Measurements from ENCODE around the gene WBP4. TPM values are rescaled to one million over a fixed set of nuclear protein-coding genes. Genes with fewer than 3 reads are reported as not detected.

The WBP4 gene
- total RNA-seq, 2 experiments from 2014 or later, result 13.3 to 16.2 TPM

DNA sequence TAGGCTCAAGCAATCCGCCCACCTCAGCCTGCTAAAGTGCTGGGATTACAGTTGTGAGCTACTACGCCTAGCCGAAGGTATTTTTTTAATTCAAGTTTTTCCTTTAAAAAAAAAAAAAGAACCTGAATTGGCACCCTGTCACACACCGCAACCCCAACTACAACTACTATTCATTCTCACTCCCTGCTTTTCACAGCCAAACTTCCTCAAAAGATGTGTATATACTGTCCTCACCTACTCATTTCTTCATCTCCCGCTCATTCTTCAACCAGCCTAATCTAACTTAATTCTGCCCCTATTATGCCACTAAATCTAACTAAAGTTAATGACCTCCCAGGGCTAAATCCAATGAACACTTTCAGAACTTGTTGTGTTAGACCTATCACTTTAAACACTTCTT lies 12.7 kb upstream of the WBP4 start:
- intact Hi-C loops (cut with DNase I, micrococcal nuclease), result no loop called here
- POLR2A ChIA-PET, result interaction anchor here (0.7 kb wide), 2 partner anchors 11 to 13 kb away, joined by 3 to 5 read pairs; partner anchors contain the start of gene WBP4
- H3K4me3 Mint-ChIP-seq, result no peak overlapping the region
- no peaks in the 10 kb centered on the region for H3K27me3 Mint-ChIP-seq
- peaks cover 7% of the 10 kb centered on the region for H3K36me3 Mint-ChIP-seq (ENCODE audit: low read depth)
- no peak for ATAC-seq
- CTCF ChIA-PET, result interaction anchor here (0.7 to 3.0 kb wide), 3 partner anchors 12 to 152 kb away, joined by 3 to 12 read pairs (median 4); partner anchors contain the start of gene WBP4
- H3K4me1 Mint-ChIP-seq, result peaks cover 30% of the 10 kb centered on the region
- H3K27ac Mint-ChIP-seq, result no peak overlapping the region
- no peak for DNase-seq
- H3K9me3 Mint-ChIP-seq (ENCODE audit: low read depth), result peaks cover 5% of the 10 kb centered on the region

DNA sequence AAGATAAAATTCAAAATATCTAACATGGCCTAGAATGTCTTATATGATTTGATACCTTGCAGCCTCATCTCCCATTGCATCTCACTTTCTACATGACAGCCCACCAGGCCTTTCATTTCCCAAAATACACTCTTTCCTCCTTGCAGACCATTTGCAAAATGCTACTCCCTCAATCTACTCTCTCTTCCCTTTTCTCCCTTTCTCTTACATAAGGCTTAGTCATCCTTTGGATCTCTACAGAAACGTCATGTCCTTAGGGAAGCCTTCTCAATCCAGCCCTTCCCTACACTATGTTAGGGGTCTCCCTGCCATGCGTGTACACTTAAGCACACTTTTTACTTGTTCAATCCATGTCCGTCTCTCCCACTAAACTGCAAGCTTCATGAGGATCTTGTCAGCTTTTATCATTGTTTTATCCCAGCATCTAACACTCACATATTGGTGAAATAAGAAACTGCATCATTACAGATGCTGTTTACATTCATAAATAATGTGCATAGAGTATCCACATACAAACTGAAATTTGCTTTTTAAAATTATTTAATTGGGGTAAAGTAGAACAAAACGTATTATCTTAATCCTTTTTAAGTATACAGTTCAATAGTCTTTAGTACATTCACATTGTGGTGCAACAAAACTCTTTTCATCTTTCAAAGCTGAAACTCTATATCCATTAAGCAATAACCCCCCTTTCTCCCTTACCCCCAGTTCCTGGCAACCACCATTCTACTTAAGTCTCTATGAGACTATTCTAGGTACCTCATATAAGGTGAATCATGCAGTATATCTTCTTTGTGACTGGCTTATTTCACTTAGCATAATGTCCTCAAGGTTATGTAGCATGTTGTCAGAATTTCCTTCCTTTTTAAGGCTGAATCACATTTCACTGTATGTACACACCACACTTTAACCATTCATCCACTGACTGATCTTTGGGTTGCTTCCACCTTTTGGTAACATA lies 11.5 kb upstream of the WBP4 start:
- DNase-seq, result no peak
- intact Hi-C loops (cut with DNase I, micrococcal nuclease), result no loop called here
- peaks cover 5% of the 10 kb centered on the region for H3K9me3 Mint-ChIP-seq (ENCODE audit: low read depth)
- peak; percentile 95 for ATAC-seq
- H3K27ac Mint-ChIP-seq, result peak overlapping the region; percentile 5
- ChIA-PET CTCF (interaction anchor here (3.0 kb wide), 1 partner anchor 10 kb away, joined by 12 read pairs; the partner anchor contains the start of gene WBP4), POLR2A (interaction anchor here (0.5 kb wide), 1 partner anchor 851 kb away, joined by 7 read pairs; no protein-coding TSS in a partner anchor)
- H3K4me3 Mint-ChIP-seq, result no peak overlapping the region
- peaks cover 7% of the 10 kb centered on the region for H3K36me3 Mint-ChIP-seq (ENCODE audit: low read depth)
- no peaks in the 10 kb centered on the region for H3K27me3 Mint-ChIP-seq
- peaks cover 41% of the 10 kb centered on the region for H3K4me1 Mint-ChIP-seq

DNA sequence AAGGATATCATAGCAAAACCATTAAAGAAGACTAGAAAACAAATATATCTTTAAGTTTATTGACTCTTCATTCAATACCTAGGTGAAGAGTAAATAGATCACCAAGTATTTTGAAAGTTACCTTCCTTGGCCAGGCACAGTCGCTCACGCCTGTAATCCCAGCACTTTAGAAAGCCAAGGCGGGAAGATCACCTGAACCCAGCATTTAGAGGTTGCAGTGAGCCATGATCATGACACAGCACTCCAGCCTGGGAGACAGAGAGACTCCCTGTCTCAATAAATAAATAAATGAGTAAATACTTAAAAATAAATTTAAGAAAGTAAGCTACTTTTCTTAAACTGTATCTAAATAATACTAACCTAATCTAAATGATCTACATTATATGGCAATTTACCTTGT lies 8.9 kb upstream of the WBP4 start:
- intact Hi-C loops (cut with DNase I, micrococcal nuclease), result no loop called here
- no peak overlapping the region for H3K4me3 Mint-ChIP-seq
- H3K27ac Mint-ChIP-seq, result no peak overlapping the region
- no peaks in the 10 kb centered on the region for H3K27me3 Mint-ChIP-seq
- CTCF ChIA-PET, result interaction anchor here (0.9 to 3.2 kb wide), 5 partner anchors 20 to 78 kb away, joined by 3 to 11 read pairs (median 6); no protein-coding TSS in a partner anchor
- ATAC-seq (no peak), DNase-seq (no peak)
- no peaks in the 10 kb centered on the region for H3K9me3 Mint-ChIP-seq (ENCODE audit: low read depth)
- H3K36me3 Mint-ChIP-seq (ENCODE audit: low read depth), result peaks cover 7% of the 10 kb centered on the region
- peaks cover 59% of the 10 kb centered on the region for H3K4me1 Mint-ChIP-seq
- POLR2A ChIA-PET, result no interaction called here

DNA sequence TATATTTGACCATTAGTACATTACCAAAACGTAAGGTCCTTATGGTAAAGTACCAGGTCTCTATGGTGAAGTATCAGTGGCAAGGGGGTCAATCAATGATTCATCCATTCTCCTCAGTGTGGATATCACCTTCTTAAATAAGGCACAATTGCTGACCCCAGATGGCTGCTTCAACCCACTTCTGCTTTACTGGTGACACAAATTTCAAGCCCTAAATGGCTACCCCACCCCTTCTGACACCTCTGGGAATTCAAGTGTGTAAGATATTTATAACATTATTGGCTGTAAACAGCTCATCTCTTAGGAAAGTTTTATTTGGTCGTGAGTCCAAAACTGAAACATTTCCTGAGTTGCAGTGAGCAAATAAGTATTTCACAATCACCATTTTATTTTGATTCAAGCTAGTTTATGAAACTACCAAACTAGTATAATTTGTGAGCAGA lies 7.9 kb upstream of the WBP4 start:
- DNase-seq, result no peak
- intact Hi-C loops (cut with DNase I, micrococcal nuclease), result no loop called here
- H3K9me3 Mint-ChIP-seq (ENCODE audit: low read depth), result no peaks in the 10 kb centered on the region
- peaks cover 10% of the 10 kb centered on the region for H3K36me3 Mint-ChIP-seq (ENCODE audit: low read depth)
- ChIA-PET CTCF (interaction anchor here (0.7 to 3.2 kb wide), 39 partner anchors 9 to 274 kb away, joined by 3 to 32 read pairs (median 5); partner anchors contain the start of gene ELF1), POLR2A (interaction anchor here (0.7 kb wide), 1 partner anchor 139 kb away, joined by 5 read pairs; no protein-coding TSS in a partner anchor)
- no peak for ATAC-seq
- H3K27ac Mint-ChIP-seq, result no peak overlapping the region
- no peaks in the 10 kb centered on the region for H3K27me3 Mint-ChIP-seq
- H3K4me1 Mint-ChIP-seq, result peaks cover 67% of the 10 kb centered on the region
- no peak overlapping the region for H3K4me3 Mint-ChIP-seq

DNA sequence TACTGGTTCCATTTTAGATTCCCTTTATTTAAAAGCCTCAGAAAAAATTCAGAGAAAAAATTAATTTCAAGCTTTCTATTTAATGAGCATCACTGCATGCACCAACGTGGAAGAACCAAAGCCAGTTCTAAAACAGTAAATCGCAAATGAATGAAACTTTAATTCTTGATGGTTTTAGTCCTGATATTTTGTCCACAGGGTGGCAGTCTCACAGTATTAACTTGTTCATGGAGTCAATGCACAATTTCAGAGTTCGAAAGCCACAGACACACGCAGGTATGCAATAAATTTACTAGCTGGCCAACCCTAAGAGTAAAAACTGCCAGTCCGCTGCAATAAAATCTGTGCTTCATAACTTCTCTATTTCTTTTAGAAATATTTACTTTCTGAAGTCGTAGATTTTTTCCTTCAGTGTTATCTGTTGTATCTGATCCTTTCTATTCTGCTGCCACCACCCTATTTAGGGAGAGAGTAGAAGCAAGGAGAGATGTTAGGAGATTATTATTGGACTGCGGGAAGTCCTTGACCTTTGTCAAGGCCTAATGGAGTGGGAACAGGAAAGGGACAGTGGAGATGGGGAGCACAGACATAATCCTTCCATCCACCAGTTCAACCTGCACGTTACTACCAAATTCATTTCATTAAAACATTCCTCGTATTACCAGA lies 7.0 kb upstream of the WBP4 start:
- Mint-ChIP-seq H3K9me3 (ENCODE audit: low read depth) (no peaks in the 10 kb centered on the region), H3K36me3 (ENCODE audit: low read depth) (peaks cover 6% of the 10 kb centered on the region), H3K27ac (no peak overlapping the region), H3K4me1 (peaks cover 69% of the 10 kb centered on the region), H3K27me3 (no peaks in the 10 kb centered on the region), H3K4me3 (peak overlapping the region; percentile 19)
- POLR2A ChIA-PET, result interaction anchor here (0.6 kb wide), 1 partner anchor 89 kb away, joined by 3 read pairs; no protein-coding TSS in a partner anchor
- CTCF ChIA-PET, result interaction anchor here (0.6 to 3.2 kb wide), 48 partner anchors 10 to 1236 kb away, joined by 3 to 32 read pairs (median 5); partner anchors contain the start of gene ELF1
- intact Hi-C loops (cut with DNase I, micrococcal nuclease), result loop anchor here (1.0 kb wide), 1 partner anchor 168 kb away; no protein-coding TSS in a partner anchor
- DNase-seq (peak; percentile 54), ATAC-seq (peak; percentile 40)

DNA sequence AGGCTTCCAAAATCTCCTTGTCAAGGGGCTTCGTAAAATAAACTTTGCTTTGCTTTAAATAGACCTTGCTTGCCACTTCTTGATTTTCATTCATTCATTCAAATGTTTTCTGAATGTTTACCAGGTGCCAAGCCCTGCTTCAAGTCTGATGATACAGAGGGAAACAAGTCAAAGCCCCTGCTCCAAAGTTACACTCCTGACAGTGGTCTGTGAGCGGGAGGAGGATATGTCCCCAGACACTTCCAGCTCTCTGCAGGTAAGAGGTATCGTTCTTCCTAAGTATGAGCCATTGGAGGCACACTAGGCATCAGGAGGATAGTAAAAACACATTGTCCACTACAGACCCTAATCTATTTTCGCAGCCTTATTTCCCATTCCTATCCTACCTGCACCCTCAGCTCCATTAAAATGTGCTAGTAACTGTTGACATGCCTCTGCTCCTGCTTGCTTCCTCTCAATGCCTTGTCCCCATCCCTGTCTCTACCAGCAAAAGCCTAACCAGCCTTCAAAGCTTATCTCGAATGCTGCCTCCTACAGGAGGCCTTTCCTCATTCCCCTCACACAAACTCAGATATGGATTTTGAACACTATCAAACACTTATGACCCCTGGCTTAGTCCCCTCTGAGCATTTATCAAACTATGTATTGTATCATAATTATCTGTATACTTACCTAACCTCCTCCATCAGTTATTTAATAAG lies 6.2 kb upstream of the WBP4 start:
- ATAC-seq (no peak), DNase-seq (no peak)
- H3K27ac Mint-ChIP-seq, result no peak overlapping the region
- no peaks in the 10 kb centered on the region for H3K27me3 Mint-ChIP-seq
- H3K4me1 Mint-ChIP-seq, result peaks cover 65% of the 10 kb centered on the region
- no peak overlapping the region for H3K4me3 Mint-ChIP-seq
- no peaks in the 10 kb centered on the region for H3K9me3 Mint-ChIP-seq (ENCODE audit: low read depth)
- intact Hi-C loops (cut with DNase I, micrococcal nuclease), result loop anchor here (1.0 kb wide), 1 partner anchor 167 kb away; no protein-coding TSS in a partner anchor
- H3K36me3 Mint-ChIP-seq (ENCODE audit: low read depth), result peaks cover 3% of the 10 kb centered on the region
- ChIA-PET POLR2A (interaction anchor here (0.6 kb wide), 1 partner anchor 90 kb away, joined by 3 read pairs; no protein-coding TSS in a partner anchor), CTCF (interaction anchor here (0.6 to 3.2 kb wide), 39 partner anchors 9 to 1235 kb away, joined by 3 to 32 read pairs (median 5); partner anchors contain the start of gene ELF1)

DNA sequence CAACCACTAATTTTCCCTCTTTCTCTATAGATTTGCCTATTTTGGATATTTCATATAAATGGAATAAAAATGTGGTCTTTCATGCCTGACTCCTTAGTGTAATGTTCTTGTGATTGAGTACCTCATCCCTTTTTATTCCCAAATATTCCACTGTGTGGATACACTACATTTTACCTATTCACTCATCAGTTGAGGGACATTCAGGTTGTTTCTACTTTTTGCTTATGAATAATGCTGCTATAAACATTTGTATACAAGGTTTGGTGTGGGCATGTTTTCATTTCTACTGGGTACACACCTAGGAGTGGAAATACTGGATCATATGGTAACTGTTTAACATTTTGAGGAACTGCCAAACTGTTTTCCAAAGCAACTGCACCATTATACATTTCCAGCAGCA lies 5.1 kb upstream of the WBP4 start:
- Mint-ChIP-seq H3K36me3 (ENCODE audit: low read depth) (peaks cover 6% of the 10 kb centered on the region), H3K4me1 (peaks cover 55% of the 10 kb centered on the region), H3K9me3 (ENCODE audit: low read depth) (no peaks in the 10 kb centered on the region), H3K27ac (no peak overlapping the region), H3K27me3 (no peaks in the 10 kb centered on the region), H3K4me3 (no peak overlapping the region)
- ChIA-PET POLR2A (interaction anchor here (0.6 kb wide), 1 partner anchor 1416 kb away, joined by 5 read pairs; no protein-coding TSS in a partner anchor), CTCF (interaction anchor here (0.9 to 1.2 kb wide), 4 partner anchors 12 to 104 kb away, joined by 3 to 8 read pairs (median 4); no protein-coding TSS in a partner anchor)
- intact Hi-C loops (cut with DNase I, micrococcal nuclease), result no loop called here
- DNase-seq (no peak), ATAC-seq (no peak)

DNA sequence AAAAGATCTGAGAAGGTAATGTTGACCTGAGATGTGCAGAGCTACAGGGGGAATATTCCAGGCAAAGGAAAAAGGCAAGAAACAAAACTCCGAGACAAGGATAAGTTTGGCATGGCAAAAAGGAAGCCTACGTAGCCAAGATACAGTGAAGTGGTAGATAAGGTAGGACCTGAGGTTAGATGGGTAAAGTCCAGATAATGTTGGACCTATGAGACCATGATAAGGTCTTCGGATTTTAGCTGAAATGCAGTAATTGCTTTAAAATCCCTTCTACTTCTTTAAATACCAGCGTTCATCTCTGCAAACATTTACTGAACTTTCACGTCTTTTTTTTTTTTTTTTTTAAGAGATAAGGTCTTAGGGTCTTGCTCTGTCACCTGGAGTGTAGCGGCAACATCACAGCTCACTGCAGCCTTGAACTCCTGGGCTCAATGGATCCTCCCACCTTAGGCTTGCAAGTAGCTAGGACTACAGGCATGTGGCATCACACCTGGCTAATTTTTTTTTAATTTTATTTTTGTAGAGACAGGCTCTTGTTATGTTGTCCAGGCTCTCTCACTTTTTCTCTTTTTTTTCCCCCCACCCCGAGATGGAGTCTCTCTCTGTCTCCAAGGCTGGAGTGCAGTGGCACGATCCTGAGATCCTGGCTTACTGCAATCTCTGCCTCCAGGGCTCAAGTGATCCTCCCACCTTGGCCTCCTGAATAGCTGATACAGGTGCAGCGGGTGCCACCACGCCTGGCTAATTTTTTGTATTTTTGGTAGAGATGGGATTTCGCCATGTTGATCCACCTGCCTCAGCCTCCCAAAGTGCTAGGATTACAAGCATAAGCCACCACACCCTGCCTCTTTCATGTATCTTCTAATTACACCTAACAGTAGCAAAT lies 4.2 kb upstream of the WBP4 start:
- intact Hi-C loops (cut with DNase I, micrococcal nuclease), result no loop called here
- Mint-ChIP-seq H3K36me3 (ENCODE audit: low read depth) (peaks cover 6% of the 10 kb centered on the region), H3K4me3 (no peak overlapping the region), H3K27ac (no peak overlapping the region), H3K9me3 (ENCODE audit: low read depth) (no peaks in the 10 kb centered on the region), H3K4me1 (peaks cover 51% of the 10 kb centered on the region), H3K27me3 (no peaks in the 10 kb centered on the region)
- POLR2A ChIA-PET, result interaction anchor here (0.6 kb wide), 1 partner anchor 1415 kb away, joined by 5 read pairs; no protein-coding TSS in a partner anchor
- DNase-seq (no peak), ATAC-seq (no peak)
- CTCF ChIA-PET, result interaction anchor here (1.0 to 1.2 kb wide), 3 partner anchors 12 to 166 kb away, joined by 3 read pairs; no protein-coding TSS in a partner anchor

DNA sequence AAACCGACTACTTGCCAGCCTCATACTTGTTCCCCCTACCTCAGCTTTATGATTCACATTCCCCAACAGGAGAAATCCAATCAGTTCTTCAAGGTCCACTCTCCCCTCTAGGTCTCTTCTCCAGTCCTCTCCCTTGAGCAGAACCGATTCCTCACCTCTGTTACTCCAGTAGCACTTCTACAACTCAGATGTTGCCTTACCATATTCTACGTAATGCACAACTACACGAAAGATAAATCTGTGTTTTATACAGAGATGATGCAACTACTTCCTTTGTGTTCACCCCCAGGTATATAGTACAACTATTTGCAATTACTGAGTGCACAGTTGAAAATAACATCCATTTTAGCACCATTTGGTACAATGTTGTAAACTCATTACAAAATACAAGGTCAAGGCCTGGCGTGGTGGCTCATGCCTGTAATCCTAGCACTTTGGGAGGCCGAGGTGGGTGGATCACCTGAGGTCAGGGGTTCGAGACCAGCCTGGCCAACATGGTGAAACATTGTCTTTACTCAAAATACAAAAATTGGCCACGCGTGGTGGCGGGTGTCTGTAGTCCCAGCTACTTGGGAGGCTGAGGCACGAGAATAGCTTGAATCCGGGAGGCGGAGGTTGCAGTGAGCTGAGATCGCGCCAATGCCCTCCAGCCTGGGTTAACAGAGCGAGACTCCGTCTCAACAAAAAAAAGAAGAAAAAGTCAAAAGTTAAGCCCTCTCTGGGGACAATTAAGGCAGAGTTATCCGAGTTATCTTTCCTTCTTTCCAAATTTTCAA lies 2.8 kb upstream of the WBP4 start:
- peaks cover 65% of the 10 kb centered on the region for H3K4me1 Mint-ChIP-seq
- H3K4me3 Mint-ChIP-seq, result peak overlapping the region; percentile 98
- H3K9me3 Mint-ChIP-seq (ENCODE audit: low read depth), result no peaks in the 10 kb centered on the region
- intact Hi-C loops (cut with DNase I, micrococcal nuclease), result no loop called here
- peak overlapping the region; percentile 100 for H3K27ac Mint-ChIP-seq
- DNase-seq (peak; percentile 8), ATAC-seq (no peak)
- peaks cover 12% of the 10 kb centered on the region for H3K36me3 Mint-ChIP-seq (ENCODE audit: low read depth)
- CTCF ChIA-PET, result interaction anchor here (0.6 to 2.7 kb wide), 6 partner anchors 8 to 287 kb away, joined by 3 to 12 read pairs (median 4); no protein-coding TSS in a partner anchor
- H3K27me3 Mint-ChIP-seq, result no peaks in the 10 kb centered on the region
- POLR2A ChIA-PET, result no interaction called here

All from activated CD4-positive, alpha-beta T cell treated with anti-CD3 and anti-CD28 coated beads for 36 hours (primary cell).